Activated naive CD8-positive, alpha-beta T cell (primary cell): ENCODE data around the gene BLM.

Experiments used
- H3K27ac Mint-ChIP-seq: one replicate; pipeline ENCODE4 v1.8.0; 2021; ENCODE audit warnings: mixed read lengths
- H3K27me3 Mint-ChIP-seq: one replicate; pipeline ENCODE4 v1.8.0; 2021; ENCODE audit warnings: mixed read lengths
- H3K36me3 Mint-ChIP-seq: one replicate; pipeline ENCODE4 v1.8.0; 2021; ENCODE audit warnings: mixed read lengths
- H3K4me1 Mint-ChIP-seq: one replicate; pipeline ENCODE4 v1.8.0; 2021; ENCODE audit warnings: low read depth, mixed read lengths
- H3K4me3 Mint-ChIP-seq: one replicate; pipeline ENCODE4 v1.8.0; 2021; ENCODE audit warnings: mild to moderate bottlenecking, mixed read lengths
- H3K9me3 Mint-ChIP-seq: one replicate; pipeline ENCODE4 v1.8.0; 2021; ENCODE audit warnings: low read depth, mixed read lengths

The BLM gene

GRCh38 chr15:90742087-90742486 is 24.9 kb downstream of the BLM start:
- Mint-ChIP-seq H3K4me3 (no peak overlapping the region), H3K4me1 (peaks cover 18% of the 10 kb centered on the region), H3K9me3 (peaks cover 5% of the 10 kb centered on the region), H3K36me3 (peaks cover 15% of the 10 kb centered on the region), H3K27ac (no peak overlapping the region), H3K27me3 (no peaks in the 10 kb centered on the region)

DNA sequence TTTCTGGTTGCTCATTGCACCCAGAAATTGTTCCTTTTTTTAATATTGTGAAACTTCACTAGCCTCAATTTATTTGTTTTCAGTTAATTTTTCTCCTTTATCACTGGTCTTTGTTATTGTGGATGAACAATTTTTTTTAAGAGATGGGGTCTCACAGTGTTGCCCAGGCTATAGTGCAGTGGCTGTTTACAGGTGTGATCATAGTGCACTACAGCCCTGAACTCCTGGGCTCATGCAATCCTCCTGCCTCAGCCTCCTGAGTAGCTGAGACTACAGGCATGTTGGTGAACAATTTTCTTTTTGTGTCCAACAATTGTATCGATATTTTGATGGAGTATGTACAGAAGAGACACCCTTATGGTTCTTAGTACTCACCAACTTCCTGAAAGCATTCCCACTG is 26.3 kb downstream of the BLM start:
- no peak overlapping the region for H3K4me3 Mint-ChIP-seq
- no peaks in the 10 kb centered on the region for H3K27me3 Mint-ChIP-seq
- H3K27ac Mint-ChIP-seq = no peak overlapping the region
- H3K9me3 Mint-ChIP-seq = peaks cover 5% of the 10 kb centered on the region
- H3K4me1 Mint-ChIP-seq = peaks cover 18% of the 10 kb centered on the region
- H3K36me3 Mint-ChIP-seq = peaks cover 19% of the 10 kb centered on the region

DNA sequence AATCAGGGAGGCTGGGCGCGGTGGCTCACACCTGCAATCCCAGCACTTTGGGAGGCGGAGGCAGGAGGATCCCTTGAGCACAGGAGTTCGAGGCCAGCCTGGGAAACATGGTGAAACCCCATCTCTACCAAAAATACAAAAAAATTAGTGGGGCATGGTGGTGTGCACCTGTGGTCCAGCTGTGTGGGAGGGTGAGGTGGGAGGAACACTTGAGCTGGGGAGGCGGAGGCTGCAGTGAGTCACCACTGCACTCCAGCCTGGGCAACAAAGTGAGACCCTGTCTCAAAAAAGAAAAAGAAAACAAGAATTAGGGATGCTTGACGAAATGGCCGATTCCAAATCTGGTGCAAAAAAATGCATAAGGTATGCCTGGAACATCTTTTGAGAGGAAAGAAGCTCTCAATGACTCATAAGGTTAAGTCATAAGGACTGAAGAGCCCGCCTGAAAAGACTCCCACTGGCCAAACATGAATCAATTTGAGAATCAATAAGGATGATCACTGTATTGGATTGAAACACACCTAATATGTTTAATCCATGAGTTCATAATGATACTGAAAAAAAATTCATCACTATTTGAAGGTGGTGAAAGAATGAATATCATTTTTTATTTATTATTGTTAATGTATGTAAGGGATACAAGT is 27.7 kb downstream of the BLM start:
- H3K9me3 Mint-ChIP-seq = peaks cover 5% of the 10 kb centered on the region

DNA sequence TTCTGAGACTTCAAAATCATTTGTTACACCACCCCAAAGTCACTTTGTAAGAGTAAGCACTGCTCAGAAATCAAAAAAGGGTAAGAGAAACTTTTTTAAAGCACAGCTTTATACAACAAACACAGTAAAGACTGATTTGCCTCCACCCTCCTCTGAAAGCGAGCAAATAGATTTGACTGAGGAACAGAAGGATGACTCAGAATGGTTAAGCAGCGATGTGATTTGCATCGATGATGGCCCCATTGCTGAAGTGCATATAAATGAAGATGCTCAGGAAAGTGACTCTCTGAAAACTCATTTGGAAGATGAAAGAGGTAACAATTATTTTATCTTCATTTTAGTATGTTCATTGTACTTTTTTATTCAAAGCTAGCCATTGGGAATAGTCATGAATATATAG is 32.6 kb downstream of the BLM start:
- H3K4me1 Mint-ChIP-seq = peaks cover 4% of the 10 kb centered on the region
- no peaks in the 10 kb centered on the region for H3K27me3 Mint-ChIP-seq
- H3K27ac Mint-ChIP-seq = peak overlapping the region; percentile 71
- H3K36me3 Mint-ChIP-seq = peaks cover 16% of the 10 kb centered on the region
- no peak overlapping the region for H3K4me3 Mint-ChIP-seq
- no peaks in the 10 kb centered on the region for H3K9me3 Mint-ChIP-seq

More for the DNA sequence above, 27.7 kb downstream of the BLM start:
- Mint-ChIP-seq H3K4me3 (no peak overlapping the region), H3K36me3 (peaks cover 22% of the 10 kb centered on the region), H3K27ac (no peak overlapping the region), H3K27me3 (no peaks in the 10 kb centered on the region), H3K4me1 (peaks cover 22% of the 10 kb centered on the region)

DNA sequence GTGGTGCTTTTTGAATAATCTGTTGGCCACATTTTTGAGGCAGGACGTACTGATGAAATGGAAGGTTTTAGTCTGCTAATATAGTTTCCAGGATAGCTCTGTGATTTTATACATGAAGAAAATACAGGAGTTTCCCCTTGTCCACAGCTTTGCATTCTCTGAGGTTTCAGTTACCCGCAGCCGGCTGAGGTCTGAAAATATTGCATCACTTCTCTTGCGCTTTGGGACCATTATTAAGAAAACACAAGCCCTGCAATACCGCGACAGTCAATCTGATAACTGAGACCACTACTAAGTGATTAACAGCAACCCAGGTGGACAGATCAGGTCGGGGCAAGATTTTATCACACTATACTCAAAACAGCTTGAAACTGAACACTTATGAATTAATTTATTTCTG is 33.0 kb downstream of the BLM start:
- Mint-ChIP-seq H3K27ac (peak overlapping the region; percentile 71), H3K4me1 (peaks cover 4% of the 10 kb centered on the region)

GRCh38 chr15:90751300-90751825 is 34.2 kb downstream of the BLM start:
- Mint-ChIP-seq H3K36me3 (peaks cover 23% of the 10 kb centered on the region), H3K9me3 (no peaks in the 10 kb centered on the region), H3K27me3 (no peaks in the 10 kb centered on the region), H3K4me3 (no peak overlapping the region), H3K4me1 (peaks cover 4% of the 10 kb centered on the region), H3K27ac (peak overlapping the region; percentile 25)

More for the DNA sequence above, 33.0 kb downstream of the BLM start:
- no peaks in the 10 kb centered on the region for H3K9me3 Mint-ChIP-seq
- H3K27me3 Mint-ChIP-seq = no peaks in the 10 kb centered on the region
- peak overlapping the region; percentile 1 for H3K4me3 Mint-ChIP-seq
- peaks cover 18% of the 10 kb centered on the region for H3K36me3 Mint-ChIP-seq

DNA sequence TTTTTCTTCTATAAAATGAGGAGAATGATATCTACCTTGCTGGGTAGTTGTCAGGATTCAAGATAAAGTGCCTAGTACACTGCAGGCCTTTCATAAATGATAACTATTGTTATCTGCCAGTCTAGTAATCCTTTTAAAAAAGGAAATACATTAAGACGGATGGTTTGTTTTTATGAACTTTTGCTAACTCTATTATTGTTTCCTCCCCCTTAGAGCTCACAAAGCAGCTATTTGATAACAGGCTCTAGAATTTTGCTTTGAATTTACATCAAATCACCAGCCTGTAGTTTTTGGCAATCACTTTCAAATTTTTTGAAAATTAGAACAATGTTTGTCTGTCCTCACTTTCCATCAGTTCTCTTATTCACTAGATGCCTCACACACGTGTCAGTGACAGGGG is 39.8 kb downstream of the BLM start:
- no peak overlapping the region for H3K27ac Mint-ChIP-seq
- H3K4me1 Mint-ChIP-seq = no peaks in the 10 kb centered on the region
- H3K27me3 Mint-ChIP-seq = no peaks in the 10 kb centered on the region
- H3K36me3 Mint-ChIP-seq = peaks cover 30% of the 10 kb centered on the region
- no peaks in the 10 kb centered on the region for H3K9me3 Mint-ChIP-seq
- no peak overlapping the region for H3K4me3 Mint-ChIP-seq

DNA sequence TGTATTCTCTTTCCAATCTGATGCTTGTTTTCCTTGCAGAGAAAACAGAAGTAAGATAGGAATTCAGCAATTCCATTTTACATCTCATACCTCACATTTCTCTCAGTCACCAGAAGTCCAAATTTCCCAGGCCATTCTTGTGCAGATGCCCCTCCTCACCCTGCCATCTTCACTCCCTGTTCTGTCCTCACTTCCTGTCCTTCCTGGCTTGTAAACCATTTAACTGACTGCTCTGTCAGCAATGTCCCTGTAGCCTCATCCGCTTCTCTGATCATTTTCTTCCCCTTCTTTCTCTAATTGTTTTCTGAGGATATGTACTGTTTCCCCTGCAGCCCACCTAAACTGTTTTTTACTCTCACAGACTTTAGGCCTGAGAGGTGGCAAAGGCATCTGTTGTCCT is 40.3 kb downstream of the BLM start:
- Mint-ChIP-seq H3K27ac (no peak overlapping the region), H3K36me3 (peaks cover 30% of the 10 kb centered on the region), H3K27me3 (no peaks in the 10 kb centered on the region), H3K4me3 (no peak overlapping the region), H3K9me3 (no peaks in the 10 kb centered on the region), H3K4me1 (no peaks in the 10 kb centered on the region)

- H3K27ac Mint-ChIP-seq = no peak overlapping the region
- H3K36me3 Mint-ChIP-seq = peaks cover 21% of the 10 kb centered on the region
- no peaks in the 10 kb centered on the region for H3K9me3 Mint-ChIP-seq
- no peaks in the 10 kb centered on the region for H3K27me3 Mint-ChIP-seq
- H3K4me3 Mint-ChIP-seq = no peak overlapping the region
- H3K4me1 Mint-ChIP-seq = no peaks in the 10 kb centered on the region
These were observed 43.6 kb downstream of the BLM start for GRCh38 chr15:90760661-90761232.

GRCh38 chr15:90761629-90762028 is 44.5 kb downstream of the BLM start:
- no peaks in the 10 kb centered on the region for H3K9me3 Mint-ChIP-seq
- peaks cover 17% of the 10 kb centered on the region for H3K36me3 Mint-ChIP-seq
- no peak overlapping the region for H3K4me3 Mint-ChIP-seq
- no peak overlapping the region for H3K27ac Mint-ChIP-seq
- no peaks in the 10 kb centered on the region for H3K27me3 Mint-ChIP-seq
- no peaks in the 10 kb centered on the region for H3K4me1 Mint-ChIP-seq

GRCh38 chr15:90762109-90762508 is 45.0 kb downstream of the BLM start:
- no peak overlapping the region for H3K4me3 Mint-ChIP-seq
- no peaks in the 10 kb centered on the region for H3K9me3 Mint-ChIP-seq
- no peaks in the 10 kb centered on the region for H3K4me1 Mint-ChIP-seq
- H3K27ac Mint-ChIP-seq = no peak overlapping the region
- H3K27me3 Mint-ChIP-seq = no peaks in the 10 kb centered on the region
- H3K36me3 Mint-ChIP-seq = peaks cover 12% of the 10 kb centered on the region

- Mint-ChIP-seq H3K9me3 (no peaks in the 10 kb centered on the region), H3K4me1 (no peaks in the 10 kb centered on the region), H3K4me3 (no peak overlapping the region), H3K27me3 (no peaks in the 10 kb centered on the region), H3K36me3 (peaks cover 12% of the 10 kb centered on the region), H3K27ac (no peak overlapping the region)
These were observed 46.4 kb downstream of the BLM start for GRCh38 chr15:90763366-90764099.

- Mint-ChIP-seq H3K4me1 (no peaks in the 10 kb centered on the region), H3K36me3 (peaks cover 9% of the 10 kb centered on the region), H3K27ac (no peak overlapping the region), H3K9me3 (no peaks in the 10 kb centered on the region), H3K27me3 (no peaks in the 10 kb centered on the region), H3K4me3 (no peak overlapping the region)
These were observed 48.4 kb downstream of the BLM start for GRCh38 chr15:90765531-90765930.

GRCh38 chr15:90765966-90766365 is 48.8 kb downstream of the BLM start:
- Mint-ChIP-seq H3K27me3 (no peaks in the 10 kb centered on the region), H3K9me3 (no peaks in the 10 kb centered on the region), H3K27ac (no peak overlapping the region), H3K4me3 (no peak overlapping the region), H3K4me1 (no peaks in the 10 kb centered on the region), H3K36me3 (peaks cover 5% of the 10 kb centered on the region)

GRCh38 chr15:90769375-90769774 is 52.2 kb downstream of the BLM start:
- no peaks in the 10 kb centered on the region for H3K36me3 Mint-ChIP-seq
- no peaks in the 10 kb centered on the region for H3K27me3 Mint-ChIP-seq

More at GRCh38 chr15:90769375-90769774, 52.2 kb downstream of the BLM start:
- no peak overlapping the region for H3K27ac Mint-ChIP-seq
- H3K9me3 Mint-ChIP-seq = no peaks in the 10 kb centered on the region
- no peak overlapping the region for H3K4me3 Mint-ChIP-seq
- no peaks in the 10 kb centered on the region for H3K4me1 Mint-ChIP-seq
